ENCODE measurements around the gene PLD4.

- TF ChIP-seq EZH2 (IDR thresholded peaks at IDR 0.05; ENCODE audit: low read depth) = no peak
- TF ChIP-seq CTCF (conservative IDR thresholded peaks at IDR 0.05) = no peak
These were observed 13.8 kb downstream of the PLD4 start for GRCh38 chr14:104938436-104938835.

Measured in PC-9 (cell line).